HEK293 (cell line): ENCODE measurements around the gene PLCD3.

Experiments used
- CTCF ChIP-seq: fragments of 450-650 bp; formaldehyde crosslinking; IDR thresholded peaks from 2 replicates; pipeline ENCODE4 v1.5.1; 2016; ENCODE audit warnings: missing biosample characterization, missing genetic modification characterization
- EGR2 ChIP-seq: fragments of 450-650 bp; formaldehyde crosslinking; IDR thresholded peaks from 2 replicates; pipeline ENCODE4 v1.5.1; 2016; ENCODE audit warnings: low read depth, missing biosample characterization, missing genetic modification characterization
- GFI1B ChIP-seq: fragments of 450-650 bp; formaldehyde crosslinking; IDR thresholded peaks from 2 replicates; pipeline ENCODE4 v1.5.1; 2016; ENCODE audit warnings: missing biosample characterization, missing genetic modification characterization
- GLIS2 ChIP-seq: fragments of 450-650 bp; formaldehyde crosslinking; IDR thresholded peaks from 2 replicates; pipeline ENCODE4 v1.5.1; 2016; ENCODE audit warnings: missing biosample characterization, missing genetic modification characterization
- IKZF3 ChIP-seq: fragments of 450-650 bp; IDR thresholded peaks from 2 replicates; pipeline ENCODE4 v1.5.0; 2018; ENCODE audit warnings: missing biosample characterization, mild to moderate bottlenecking, missing genetic modification characterization, moderate library complexity
- KLF8 ChIP-seq: fragments of 450-650 bp; formaldehyde crosslinking; IDR thresholded peaks from 2 replicates; pipeline ENCODE4 v1.5.1; 2016; ENCODE audit warnings: missing biosample characterization, missing genetic modification characterization
- OSR2 ChIP-seq: fragments of 450-650 bp; formaldehyde crosslinking; IDR thresholded peaks from 2 replicates; pipeline ENCODE4 v1.5.1; 2016; ENCODE audit warnings: missing biosample characterization, missing genetic modification characterization
- REST ChIP-seq: fragments of 450-650 bp; formaldehyde crosslinking; IDR thresholded peaks from 2 replicates; pipeline ENCODE4 v1.5.1; 2016; ENCODE audit warnings: missing biosample characterization, missing genetic modification characterization
- SETDB1 ChIP-seq: IDR thresholded peaks from one replicate; pipeline ENCODE4 v1.6.1; 2017; ENCODE audit warnings: mild to moderate bottlenecking, low read length, moderate library complexity, mixed read lengths; ENCODE audit not compliant: insufficient read length
- YY2 ChIP-seq: fragments of 450-650 bp; formaldehyde crosslinking; IDR thresholded peaks from 2 replicates; pipeline ENCODE4 v1.5.1; 2016; ENCODE audit warnings: missing biosample characterization, missing genetic modification characterization
- ZBTB48 ChIP-seq: fragments of 450-650 bp; formaldehyde crosslinking; IDR thresholded peaks from 2 replicates; pipeline ENCODE4 v1.5.1; 2016; ENCODE audit warnings: missing biosample characterization, missing genetic modification characterization
- ZNF155 ChIP-seq: fragments of 450-650 bp; formaldehyde crosslinking; IDR thresholded peaks from 2 replicates; pipeline ENCODE4 v1.5.1; 2016; ENCODE audit warnings: missing biosample characterization, missing genetic modification characterization
- ZNF184 ChIP-seq: fragments of 450-650 bp; IDR thresholded peaks from 2 replicates; pipeline ENCODE4 v1.5.1; 2018; ENCODE audit warnings: missing biosample characterization, mild to moderate bottlenecking, missing genetic modification characterization
- ZNF223 ChIP-seq: fragments of 450-650 bp; formaldehyde crosslinking; IDR thresholded peaks from 2 replicates; pipeline ENCODE4 v1.5.1; 2016; ENCODE audit warnings: missing biosample characterization, missing genetic modification characterization
- ZNF350 ChIP-seq: fragments of 450-650 bp; formaldehyde crosslinking; IDR thresholded peaks from 2 replicates; pipeline ENCODE4 v1.5.0; 2017; ENCODE audit warnings: missing biosample characterization, mild to moderate bottlenecking, missing genetic modification characterization
- ZNF449 ChIP-seq: fragments of 450-650 bp; formaldehyde crosslinking; IDR thresholded peaks from 2 replicates; pipeline ENCODE4 v1.5.1; 2017; ENCODE audit warnings: missing biosample characterization, mild to moderate bottlenecking, missing genetic modification characterization, moderate library complexity
- ZNF501 ChIP-seq: fragments of 450-650 bp; formaldehyde crosslinking; IDR thresholded peaks from 2 replicates; pipeline ENCODE4 v1.5.1; 2016; ENCODE audit warnings: missing biosample characterization, missing genetic modification characterization
- ZNF521 ChIP-seq: fragments of 450-650 bp; formaldehyde crosslinking; IDR thresholded peaks from 2 replicates; pipeline ENCODE4 v1.5.1; 2017; ENCODE audit warnings: missing biosample characterization, mild to moderate bottlenecking, missing genetic modification characterization
- ZNF548 ChIP-seq: fragments of 450-650 bp; formaldehyde crosslinking; IDR thresholded peaks from 2 replicates; pipeline ENCODE4 v1.5.1; 2016; ENCODE audit warnings: missing biosample characterization, missing genetic modification characterization
- ZNF585B ChIP-seq: fragments of 450-650 bp; formaldehyde crosslinking; IDR thresholded peaks from 2 replicates; pipeline ENCODE4 v1.5.1; 2016; ENCODE audit warnings: missing biosample characterization, missing genetic modification characterization
- ZNF596 ChIP-seq: fragments of 450-650 bp; IDR thresholded peaks from 2 replicates; pipeline ENCODE4 v1.5.0; 2018; ENCODE audit warnings: missing biosample characterization, mild to moderate bottlenecking, missing genetic modification characterization, moderate library complexity
- ZNF621 ChIP-seq: fragments of 450-650 bp; formaldehyde crosslinking; IDR thresholded peaks from 2 replicates; pipeline ENCODE4 v1.5.1; 2017; ENCODE audit warnings: missing biosample characterization, missing genetic modification characterization
- ZNF624 ChIP-seq: fragments of 450-650 bp; formaldehyde crosslinking; IDR thresholded peaks from 2 replicates; pipeline ENCODE4 v1.5.1; 2017; ENCODE audit warnings: missing biosample characterization, missing genetic modification characterization
- ZNF654 ChIP-seq: fragments of 450-650 bp; formaldehyde crosslinking; IDR thresholded peaks from 2 replicates; pipeline ENCODE4 v1.5.1; 2016; ENCODE audit warnings: low read depth, missing biosample characterization, missing genetic modification characterization
- ZNF658 ChIP-seq: fragments of 450-650 bp; formaldehyde crosslinking; IDR thresholded peaks from 2 replicates; pipeline ENCODE4; 2016; ENCODE audit warnings: missing biosample characterization, missing genetic modification characterization
- ZNF704 ChIP-seq: fragments of 450-650 bp; formaldehyde crosslinking; IDR thresholded peaks from 2 replicates; pipeline ENCODE4 v1.5.1; 2016; ENCODE audit warnings: missing biosample characterization, missing genetic modification characterization
- ZNF76 ChIP-seq: fragments of 450-650 bp; formaldehyde crosslinking; IDR thresholded peaks from 2 replicates; pipeline ENCODE4; 2016; ENCODE audit warnings: low read depth, missing biosample characterization, missing genetic modification characterization, borderline replicate concordance
- TF ChIP-seq, protein P1 (sequence below): fragments of 450-650 bp; formaldehyde crosslinking; IDR thresholded peaks from 2 replicates; pipeline ENCODE4 v1.5.1; 2017; ENCODE audit warnings: missing biosample characterization, missing genetic modification characterization
- TF ChIP-seq, protein P2 (sequence below): fragments of 450-650 bp; formaldehyde crosslinking; IDR thresholded peaks from 2 replicates; pipeline ENCODE4 v1.5.1; 2016; ENCODE audit warnings: missing biosample characterization, missing genetic modification characterization

PLCD3 gene

DNA sequence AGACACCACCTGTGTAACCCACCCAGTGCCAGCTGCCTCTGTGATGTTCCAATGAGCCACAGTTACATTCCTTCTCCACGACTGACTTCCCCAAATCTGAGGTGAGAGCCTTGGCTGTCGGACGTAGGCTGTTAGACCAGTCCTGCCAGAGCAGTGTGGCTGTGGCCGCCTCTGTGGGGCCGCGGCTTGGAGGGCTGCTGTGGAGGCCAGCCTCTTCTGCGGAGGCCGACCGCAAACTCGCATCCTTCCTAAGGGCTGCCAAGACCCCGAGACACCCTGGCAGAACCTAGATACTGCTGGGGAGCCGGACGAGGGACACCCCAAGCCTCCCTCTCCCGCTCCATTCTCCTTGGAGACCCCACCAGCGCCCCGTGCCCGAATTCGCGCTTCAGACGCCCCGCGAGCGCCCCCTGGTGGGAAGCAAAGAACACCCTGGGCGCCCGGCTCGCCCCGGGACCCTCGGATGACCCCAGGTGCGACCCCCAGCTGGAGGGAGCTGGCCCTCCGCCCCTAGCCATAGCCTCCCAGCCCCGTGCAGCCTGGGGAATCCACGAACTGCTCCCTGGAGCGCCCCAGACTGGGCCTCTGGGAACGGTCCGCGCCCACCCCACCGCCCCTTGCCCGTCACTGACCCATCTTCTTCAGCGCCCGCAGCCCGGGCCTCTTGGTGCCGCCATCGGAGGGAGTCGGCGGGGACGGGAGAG is 547 bp downstream of the PLCD3 start (continued):
- TF ChIP-seq, protein P1, sequence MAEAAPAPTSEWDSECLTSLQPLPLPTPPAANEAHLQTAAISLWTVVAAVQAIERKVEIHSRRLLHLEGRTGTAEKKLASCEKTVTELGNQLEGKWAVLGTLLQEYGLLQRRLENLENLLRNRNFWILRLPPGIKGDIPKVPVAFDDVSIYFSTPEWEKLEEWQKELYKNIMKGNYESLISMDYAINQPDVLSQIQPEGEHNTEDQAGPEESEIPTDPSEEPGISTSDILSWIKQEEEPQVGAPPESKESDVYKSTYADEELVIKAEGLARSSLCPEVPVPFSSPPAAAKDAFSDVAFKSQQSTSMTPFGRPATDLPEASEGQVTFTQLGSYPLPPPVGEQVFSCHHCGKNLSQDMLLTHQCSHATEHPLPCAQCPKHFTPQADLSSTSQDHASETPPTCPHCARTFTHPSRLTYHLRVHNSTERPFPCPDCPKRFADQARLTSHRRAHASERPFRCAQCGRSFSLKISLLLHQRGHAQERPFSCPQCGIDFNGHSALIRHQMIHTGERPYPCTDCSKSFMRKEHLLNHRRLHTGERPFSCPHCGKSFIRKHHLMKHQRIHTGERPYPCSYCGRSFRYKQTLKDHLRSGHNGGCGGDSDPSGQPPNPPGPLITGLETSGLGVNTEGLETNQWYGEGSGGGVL (tag by site-specific recombination) = no peak
- TF ChIP-seq ZNF548 (tag by site-specific recombination) (no peak), ZNF155 (no peak), ZNF521 (tag by site-specific recombination) (no peak), ZNF596 (tag by site-specific recombination) (no peak), IKZF3 (no peak), ZNF449 (no peak), ZNF350 (tag by site-specific recombination) (no peak), ZNF624 (tag by site-specific recombination) (no peak), GLIS2 (peak; percentile 93), ZBTB48 (0 out of 2 replicates have a peak, but pooled peaks have one; percentile 16), ZNF223 (tag by site-specific recombination) (no peak), CTCF (tag by site-specific recombination) (peak; percentile 90), EGR2 (tag by site-specific recombination) (no peak), ZNF501 (tag by site-specific recombination) (peak; percentile 55; the same call in 1 of the 2 replicates), YY2 (tag by site-specific recombination) (0 out of 2 replicates have a peak, but pooled peaks have one; percentile 27), ZNF704 (tag by site-specific recombination) (no peak), REST (tag by site-specific recombination) (no peak), ZNF585B (tag by site-specific recombination) (no peak), KLF8 (tag by site-specific recombination) (peak; percentile 86; the same call in 1 of the 2 replicates), ZNF184 (tag by site-specific recombination) (no peak), ZNF621 (tag by site-specific recombination) (no peak), ZNF654 (tag by site-specific recombination) (peak; percentile 54), GFI1B (tag by site-specific recombination) (no peak), OSR2 (tag by site-specific recombination) (no peak), ZNF658 (no peak), SETDB1 (no peak), ZNF76 (tag by site-specific recombination) (peak; percentile 46; the same call in 1 of the 2 replicates)
- TF ChIP-seq, protein P2, sequence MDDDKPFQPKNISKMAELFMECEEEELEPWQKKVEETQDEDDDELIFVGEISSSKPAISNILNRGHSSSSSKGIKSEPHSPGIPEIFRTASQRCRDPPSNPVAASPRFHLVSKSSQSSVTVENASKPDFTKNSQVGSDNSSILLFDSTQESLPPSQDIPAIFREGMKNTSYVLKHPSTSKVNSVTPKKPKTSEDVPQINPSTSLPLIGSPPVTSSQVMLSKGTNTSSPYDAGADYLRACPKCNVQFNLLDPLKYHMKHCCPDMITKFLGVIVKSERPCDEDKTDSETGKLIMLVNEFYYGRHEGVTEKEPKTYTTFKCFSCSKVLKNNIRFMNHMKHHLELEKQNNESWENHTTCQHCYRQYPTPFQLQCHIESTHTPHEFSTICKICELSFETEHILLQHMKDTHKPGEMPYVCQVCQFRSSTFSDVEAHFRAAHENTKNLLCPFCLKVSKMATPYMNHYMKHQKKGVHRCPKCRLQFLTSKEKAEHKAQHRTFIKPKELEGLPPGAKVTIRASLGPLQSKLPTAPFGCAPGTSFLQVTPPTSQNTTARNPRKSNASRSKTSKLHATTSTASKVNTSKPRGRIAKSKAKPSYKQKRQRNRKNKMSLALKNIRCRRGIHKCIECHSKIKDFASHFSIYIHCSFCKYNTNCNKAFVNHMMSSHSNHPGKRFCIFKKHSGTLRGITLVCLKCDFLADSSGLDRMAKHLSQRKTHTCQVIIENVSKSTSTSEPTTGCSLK (tag by site-specific recombination) = no peak
